PFSK-1 (cell line): ENCODE measurements around the gene SORCS1.

Experiments
- POLR2AphosphoS5 ChIP-seq: IDR thresholded peaks from 2 replicates; pipeline ENCODE4 v1.6.1; 2012; ENCODE audit warnings: low read depth, mild to moderate bottlenecking, control low read depth, low read length, moderate library complexity
- SIN3A ChIP-seq: IDR thresholded peaks from 2 replicates; pipeline ENCODE4 v1.6.1; 2012; ENCODE audit warnings: mild to moderate bottlenecking, low read length, moderate library complexity, borderline replicate concordance; ENCODE audit not compliant: insufficient read depth
- TAF1 ChIP-seq: IDR thresholded peaks from 2 replicates; pipeline ENCODE4 v1.6.1; 2012; ENCODE audit warnings: low read length, control low read depth, borderline replicate concordance; ENCODE audit not compliant: insufficient read depth
- TF ChIP-seq, protein P1 (sequence below), 2 experiments: IDR thresholded peaks; 2 replicates each; pipeline versions ENCODE4 v1.6.1 to v1.8.0; 2011 to 2012; ENCODE audit warnings: low read depth in 2 of 2, low read length in 2 of 2, control low read depth in 1 of 2, inconsistent platforms in 1 of 2, mild to moderate bottlenecking in 1 of 2, moderate library complexity in 1 of 2; ENCODE audit not compliant: insufficient read depth in 1 of 2

DNA sequence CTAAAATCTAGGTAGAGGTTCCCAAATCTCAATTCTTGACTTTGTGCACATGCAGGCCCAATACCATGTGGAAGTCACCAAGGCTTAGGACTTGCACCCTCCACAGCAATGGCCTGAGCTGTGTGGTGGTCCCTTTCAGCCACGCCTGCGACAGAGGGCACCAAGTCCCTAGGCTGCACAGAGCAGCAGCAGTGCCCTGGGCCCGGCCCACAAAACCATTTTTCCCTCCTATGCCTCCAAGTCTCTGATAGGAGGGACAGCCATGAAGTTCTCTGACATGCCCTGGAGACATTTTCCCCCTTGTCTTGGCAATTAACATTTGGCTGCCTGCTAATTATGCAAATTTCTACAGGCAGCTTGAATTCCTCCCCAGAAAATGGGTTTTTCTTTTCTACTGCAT, 375.5 kb downstream of the SORCS1 start:
- TF ChIP-seq, protein P1, sequence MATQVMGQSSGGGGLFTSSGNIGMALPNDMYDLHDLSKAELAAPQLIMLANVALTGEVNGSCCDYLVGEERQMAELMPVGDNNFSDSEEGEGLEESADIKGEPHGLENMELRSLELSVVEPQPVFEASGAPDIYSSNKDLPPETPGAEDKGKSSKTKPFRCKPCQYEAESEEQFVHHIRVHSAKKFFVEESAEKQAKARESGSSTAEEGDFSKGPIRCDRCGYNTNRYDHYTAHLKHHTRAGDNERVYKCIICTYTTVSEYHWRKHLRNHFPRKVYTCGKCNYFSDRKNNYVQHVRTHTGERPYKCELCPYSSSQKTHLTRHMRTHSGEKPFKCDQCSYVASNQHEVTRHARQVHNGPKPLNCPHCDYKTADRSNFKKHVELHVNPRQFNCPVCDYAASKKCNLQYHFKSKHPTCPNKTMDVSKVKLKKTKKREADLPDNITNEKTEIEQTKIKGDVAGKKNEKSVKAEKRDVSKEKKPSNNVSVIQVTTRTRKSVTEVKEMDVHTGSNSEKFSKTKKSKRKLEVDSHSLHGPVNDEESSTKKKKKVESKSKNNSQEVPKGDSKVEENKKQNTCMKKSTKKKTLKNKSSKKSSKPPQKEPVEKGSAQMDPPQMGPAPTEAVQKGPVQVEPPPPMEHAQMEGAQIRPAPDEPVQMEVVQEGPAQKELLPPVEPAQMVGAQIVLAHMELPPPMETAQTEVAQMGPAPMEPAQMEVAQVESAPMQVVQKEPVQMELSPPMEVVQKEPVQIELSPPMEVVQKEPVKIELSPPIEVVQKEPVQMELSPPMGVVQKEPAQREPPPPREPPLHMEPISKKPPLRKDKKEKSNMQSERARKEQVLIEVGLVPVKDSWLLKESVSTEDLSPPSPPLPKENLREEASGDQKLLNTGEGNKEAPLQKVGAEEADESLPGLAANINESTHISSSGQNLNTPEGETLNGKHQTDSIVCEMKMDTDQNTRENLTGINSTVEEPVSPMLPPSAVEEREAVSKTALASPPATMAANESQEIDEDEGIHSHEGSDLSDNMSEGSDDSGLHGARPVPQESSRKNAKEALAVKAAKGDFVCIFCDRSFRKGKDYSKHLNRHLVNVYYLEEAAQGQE (IDR thresholded peaks at IDR 0.05; ENCODE audit: insufficient read depth in 1 of 2, low read depth in 2 of 2, low read length in 2 of 2) = no peak
- TF ChIP-seq POLR2AphosphoS5 = no peak
- no peak for TF ChIP-seq TAF1
- no peak for TF ChIP-seq SIN3A
